ENCODE measurements around the gene JPT2.
"Not testable (repeated sequence)": the region's sequence is repeated elsewhere in the genome, so short reads cannot be mapped to it uniquely, and the experiment has no call there.

The JPT2 gene

GRCh38 chr16:1698680-1699079 lies 20.6 kb downstream of the JPT2 start:
- WGBS, 2 donors (ENCODE audit: extremely low coverage in 2 of 2, insufficient read length in 2 of 2, insufficient replicate concordance in 1 of 2): no CpG with 5 or more reads among the region's 10 CpGs
- Histone ChIP-seq H3K27ac (replicated peaks; ENCODE audit: low read length) (no peak overlapping the region), H2BK120ac (ENCODE audit: low read depth, low read length) (no peak overlapping the region), H3K18ac (ENCODE audit: low read length) (no peak overlapping the region), H3K4ac (ENCODE audit: low read length) (no peak overlapping the region), H3K14ac (ENCODE audit: low read length) (no peak overlapping the region), H3K4me1 (ENCODE audit: control insufficient read depth in 2 of 2, insufficient read depth in 1 of 2, low read depth in 1 of 2, low read length in 2 of 2) (no peaks in the 10 kb centered on the region), H3K36me3 (replicated peaks in 1 of 2; ENCODE audit: control insufficient read depth in 2 of 2, insufficient read depth in 2 of 2, low read length in 2 of 2) (peaks cover 50 to 98% of the 10 kb centered on the region in 2 donors), H4K91ac (ENCODE audit: low read depth, low read length, poor library complexity) (no peak overlapping the region), H3K4me3 (ENCODE audit: low read length in 2 of 2) (no peak overlapping the region), H3K9ac (ENCODE audit: low read depth, low read length, poor library complexity) (no peak overlapping the region), H2AK5ac (ENCODE audit: low read depth, low read length) (no peak overlapping the region), H4K8ac (ENCODE audit: low read depth, low read length) (no peak overlapping the region), H3K9me3 (replicated peaks in 1 of 2; ENCODE audit: control insufficient read depth in 2 of 2, insufficient read depth in 1 of 2, low read depth in 1 of 2, low read length in 2 of 2) (peaks cover 0 to 11% of the 10 kb centered on the region in 2 donors), H3K23ac (ENCODE audit: low read depth, low read length, poor library complexity) (no peak overlapping the region), H3K27me3 (ENCODE audit: control insufficient read depth in 3 of 3, insufficient read depth in 3 of 3, low read depth in 1 of 3, low read length in 3 of 3) (no peaks in the 10 kb centered on the region), H2BK15ac (ENCODE audit: low read length) (no peak overlapping the region), H2BK5ac (ENCODE audit: low read length) (no peak overlapping the region), H3K4me2 (ENCODE audit: insufficient read depth, low read length, poor library complexity, severe bottlenecking) (no peak overlapping the region), H3K79me1 (ENCODE audit: low read depth, low read length) (peaks cover 2% of the 10 kb centered on the region), H2BK12ac (ENCODE audit: low read length) (no peak overlapping the region), H2AFZ (ENCODE audit: low read length) (no peak overlapping the region)
- DNase-seq (ENCODE audit: low spot score): no peak

GRCh38 chr16:1700246-1700645 lies 22.2 kb downstream of the JPT2 start:
- H2AFZ ChIP-seq (ENCODE audit: low read length): no peak overlapping the region
- no peak overlapping the region for H4K91ac ChIP-seq (ENCODE audit: low read depth, low read length, poor library complexity)
- H3K4me3 ChIP-seq (ENCODE audit: low read length in 2 of 2): no peak overlapping the region
- no CpG with 5 or more reads among the region's 3 CpGs for WGBS, 2 donors (ENCODE audit: extremely low coverage in 2 of 2, insufficient read length in 2 of 2, insufficient replicate concordance in 1 of 2)
- peaks cover 43 to 83% of the 10 kb centered on the region in 2 donors for H3K36me3 ChIP-seq (replicated peaks in 1 of 2; ENCODE audit: control insufficient read depth in 2 of 2, insufficient read depth in 2 of 2, low read length in 2 of 2)
- H2BK12ac ChIP-seq (ENCODE audit: low read length): no peak overlapping the region
- H3K4ac ChIP-seq (ENCODE audit: low read length): no peak overlapping the region
- no peak overlapping the region for H3K27ac ChIP-seq (replicated peaks; ENCODE audit: low read length)
- no peak overlapping the region for H2BK5ac ChIP-seq (ENCODE audit: low read length)
- no peak overlapping the region for H2BK15ac ChIP-seq (ENCODE audit: low read length)
- H3K9ac ChIP-seq (ENCODE audit: low read depth, low read length, poor library complexity): no peak overlapping the region
- no peak overlapping the region for H3K23ac ChIP-seq (ENCODE audit: low read depth, low read length, poor library complexity)
- H3K9me3 ChIP-seq (replicated peaks in 1 of 2; ENCODE audit: control insufficient read depth in 2 of 2, insufficient read depth in 1 of 2, low read depth in 1 of 2, low read length in 2 of 2): no peaks in the 10 kb centered on the region
- H3K79me1 ChIP-seq (ENCODE audit: low read depth, low read length): peaks cover 2% of the 10 kb centered on the region
- H3K4me2 ChIP-seq (ENCODE audit: insufficient read depth, low read length, poor library complexity, severe bottlenecking): no peak overlapping the region
- no peak overlapping the region for H4K8ac ChIP-seq (ENCODE audit: low read depth, low read length)
- no peak overlapping the region for H3K14ac ChIP-seq (ENCODE audit: low read length)
- no peaks in the 10 kb centered on the region for H3K27me3 ChIP-seq (ENCODE audit: control insufficient read depth in 3 of 3, insufficient read depth in 3 of 3, low read depth in 1 of 3, low read length in 3 of 3)
- no peak overlapping the region for H3K18ac ChIP-seq (ENCODE audit: low read length)
- H2AK5ac ChIP-seq (ENCODE audit: low read depth, low read length): no peak overlapping the region
- H3K4me1 ChIP-seq (ENCODE audit: control insufficient read depth in 2 of 2, insufficient read depth in 1 of 2, low read depth in 1 of 2, low read length in 2 of 2): no peaks in the 10 kb centered on the region
- H2BK120ac ChIP-seq (ENCODE audit: low read depth, low read length): no peak overlapping the region
- no peak for DNase-seq (ENCODE audit: low spot score)

- H2BK12ac ChIP-seq (ENCODE audit: low read length): no peak overlapping the region
- no peaks in the 10 kb centered on the region for H3K27me3 ChIP-seq (ENCODE audit: control insufficient read depth in 3 of 3, insufficient read depth in 3 of 3, low read depth in 1 of 3, low read length in 3 of 3)
- no peaks in the 10 kb centered on the region for H3K4me1 ChIP-seq (ENCODE audit: control insufficient read depth in 2 of 2, insufficient read depth in 1 of 2, low read depth in 1 of 2, low read length in 2 of 2)
- no peak overlapping the region for H2BK120ac ChIP-seq (ENCODE audit: low read depth, low read length)
- no peak overlapping the region for H2BK5ac ChIP-seq (ENCODE audit: low read length)
- H4K8ac ChIP-seq (ENCODE audit: low read depth, low read length): no peak overlapping the region
- no peak overlapping the region for H3K4ac ChIP-seq (ENCODE audit: low read length)
- WGBS, 2 donors (ENCODE audit: extremely low coverage in 2 of 2, insufficient read length in 2 of 2, insufficient replicate concordance in 1 of 2): no CpG with 5 or more reads among the region's 6 CpGs
- no peak overlapping the region for H2AK5ac ChIP-seq (ENCODE audit: low read depth, low read length)
- H3K18ac ChIP-seq (ENCODE audit: low read length): no peak overlapping the region
- H3K4me2 ChIP-seq (ENCODE audit: insufficient read depth, low read length, poor library complexity, severe bottlenecking): no peak overlapping the region
- H3K79me1 ChIP-seq (ENCODE audit: low read depth, low read length): peaks cover 2% of the 10 kb centered on the region
- H2BK15ac ChIP-seq (ENCODE audit: low read length): no peak overlapping the region
- peaks cover 39 to 72% of the 10 kb centered on the region in 2 donors for H3K36me3 ChIP-seq (replicated peaks in 1 of 2; ENCODE audit: control insufficient read depth in 2 of 2, insufficient read depth in 2 of 2, low read length in 2 of 2)
- no peak overlapping the region for H3K9ac ChIP-seq (ENCODE audit: low read depth, low read length, poor library complexity)
- no peak overlapping the region for H2AFZ ChIP-seq (ENCODE audit: low read length)
- no peak overlapping the region for H3K27ac ChIP-seq (replicated peaks; ENCODE audit: low read length)
- no peak overlapping the region for H3K23ac ChIP-seq (ENCODE audit: low read depth, low read length, poor library complexity)
- H3K9me3 ChIP-seq (replicated peaks in 1 of 2; ENCODE audit: control insufficient read depth in 2 of 2, insufficient read depth in 1 of 2, low read depth in 1 of 2, low read length in 2 of 2): no peaks in the 10 kb centered on the region
- H4K91ac ChIP-seq (ENCODE audit: low read depth, low read length, poor library complexity): no peak overlapping the region
- no peak overlapping the region for H3K14ac ChIP-seq (ENCODE audit: low read length)
- no peak for DNase-seq (ENCODE audit: low spot score)
- no peak overlapping the region for H3K4me3 ChIP-seq (ENCODE audit: low read length in 2 of 2)
These were observed 23.3 kb downstream of the JPT2 start for GRCh38 chr16:1701216-1701878.

- H3K14ac ChIP-seq (ENCODE audit: low read length); H4K8ac ChIP-seq (ENCODE audit: low read depth, low read length); H3K23ac ChIP-seq (ENCODE audit: low read depth, low read length, poor library complexity); H3K4ac ChIP-seq (ENCODE audit: low read length); H3K9me3 ChIP-seq (replicated peaks in 1 of 2; ENCODE audit: control insufficient read depth in 2 of 2, insufficient read depth in 1 of 2, low read depth in 1 of 2, low read length in 2 of 2); H2BK15ac ChIP-seq (ENCODE audit: low read length); H4K91ac ChIP-seq (ENCODE audit: low read depth, low read length, poor library complexity); H2BK12ac ChIP-seq (ENCODE audit: low read length); H2AK5ac ChIP-seq (ENCODE audit: low read depth, low read length); H2BK120ac ChIP-seq (ENCODE audit: low read depth, low read length); H3K27me3 ChIP-seq (ENCODE audit: control insufficient read depth in 3 of 3, insufficient read depth in 3 of 3, low read depth in 1 of 3, low read length in 3 of 3); DNase-seq (ENCODE audit: low spot score): not testable (repeated sequence)
- Histone ChIP-seq H2BK5ac (ENCODE audit: low read length) (peak overlapping the region; percentile 99), H3K18ac (ENCODE audit: low read length) (peak overlapping the region; percentile 98), H3K4me1 (ENCODE audit: control insufficient read depth in 2 of 2, insufficient read depth in 1 of 2, low read depth in 1 of 2, low read length in 2 of 2) (peaks cover 5 to 12% of the 10 kb centered on the region in 2 donors), H3K4me2 (ENCODE audit: insufficient read depth, low read length, poor library complexity, severe bottlenecking) (peak overlapping the region; percentile 85), H3K36me3 (replicated peaks in 1 of 2; ENCODE audit: control insufficient read depth in 2 of 2, insufficient read depth in 2 of 2, low read length in 2 of 2) (peaks cover 16 to 48% of the 10 kb centered on the region in 2 donors), H3K27ac (replicated peaks; ENCODE audit: low read length) (peak overlapping the region; percentile 97), H3K79me1 (ENCODE audit: low read depth, low read length) (peaks cover 15% of the 10 kb centered on the region), H3K4me3 (ENCODE audit: low read length in 2 of 2) (peak overlapping the region; percentile 95 to 98), H3K9ac (ENCODE audit: low read depth, low read length, poor library complexity) (peak overlapping the region; percentile 98), H2AFZ (ENCODE audit: low read length) (peak overlapping the region; percentile 93)
- WGBS, 2 donors (ENCODE audit: extremely low coverage in 2 of 2, insufficient read length in 2 of 2, insufficient replicate concordance in 1 of 2): no CpG with 5 or more reads among the region's 16 CpGs
These were observed 27.2 kb downstream of the JPT2 start for GRCh38 chr16:1705324-1705687.
